NCI-H2107 (cell line): ENCODE data around the gene NAT9.

Experiments
- DNase-seq: peaks from one replicate; lab custom pipeline; 2025; lab: John Stamatoyannopoulos, UW

NAT9 gene, protein sequence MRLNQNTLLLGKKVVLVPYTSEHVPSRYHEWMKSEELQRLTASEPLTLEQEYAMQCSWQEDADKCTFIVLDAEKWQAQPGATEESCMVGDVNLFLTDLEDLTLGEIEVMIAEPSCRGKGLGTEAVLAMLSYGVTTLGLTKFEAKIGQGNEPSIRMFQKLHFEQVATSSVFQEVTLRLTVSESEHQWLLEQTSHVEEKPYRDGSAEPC

DNA sequence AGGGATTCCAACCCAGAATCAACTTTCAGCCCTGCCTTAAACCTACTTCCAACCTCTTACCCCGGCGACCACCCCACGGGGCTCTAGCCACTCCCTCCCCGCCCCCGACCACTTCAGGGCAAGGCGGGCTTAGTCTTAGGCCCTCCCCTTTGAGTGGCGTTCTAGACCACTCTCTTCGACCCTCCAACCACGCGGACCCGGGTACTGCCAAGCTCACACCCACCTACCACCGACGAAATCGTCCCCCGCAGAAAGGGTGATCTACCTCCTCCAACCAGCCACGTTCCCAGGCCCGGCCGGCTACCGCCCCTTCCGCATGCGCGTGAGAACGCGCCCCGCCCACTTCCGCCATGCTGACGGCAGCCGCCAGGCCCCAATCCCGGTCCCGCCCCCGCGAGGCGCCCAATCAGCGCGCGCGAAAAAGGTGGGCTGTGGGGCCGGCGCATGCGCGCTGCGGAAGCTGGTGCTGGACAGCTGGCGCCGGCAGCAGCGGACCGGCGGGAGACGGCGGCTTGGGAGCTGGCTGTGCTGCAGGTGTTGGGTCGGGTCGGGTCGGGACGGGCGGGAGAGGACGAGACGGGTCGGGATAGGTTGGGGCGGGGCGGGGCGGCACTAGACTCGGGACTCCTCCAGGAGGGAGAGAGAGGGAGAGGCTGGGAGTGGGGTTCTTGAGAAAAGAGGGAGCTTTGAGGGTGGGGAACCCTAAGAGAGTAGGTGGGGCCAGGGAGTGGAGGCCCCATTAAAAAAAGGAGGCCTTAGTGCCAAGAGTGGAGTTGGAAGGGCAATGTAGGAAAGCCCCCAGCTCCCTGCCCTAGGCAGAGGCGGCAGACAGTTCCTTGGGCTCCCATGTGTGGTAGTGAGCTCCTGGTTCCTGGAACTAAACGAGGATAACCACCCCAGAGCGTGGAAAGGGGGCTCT, at the start of gene NAT9:
TSS of gene NAT9 (minus strand) at position 302 of the 919 bp plus-strand sequence. CDS start 647 bp downstream, outside the sequence.
- peak; percentile 92 for DNase-seq

DNA sequence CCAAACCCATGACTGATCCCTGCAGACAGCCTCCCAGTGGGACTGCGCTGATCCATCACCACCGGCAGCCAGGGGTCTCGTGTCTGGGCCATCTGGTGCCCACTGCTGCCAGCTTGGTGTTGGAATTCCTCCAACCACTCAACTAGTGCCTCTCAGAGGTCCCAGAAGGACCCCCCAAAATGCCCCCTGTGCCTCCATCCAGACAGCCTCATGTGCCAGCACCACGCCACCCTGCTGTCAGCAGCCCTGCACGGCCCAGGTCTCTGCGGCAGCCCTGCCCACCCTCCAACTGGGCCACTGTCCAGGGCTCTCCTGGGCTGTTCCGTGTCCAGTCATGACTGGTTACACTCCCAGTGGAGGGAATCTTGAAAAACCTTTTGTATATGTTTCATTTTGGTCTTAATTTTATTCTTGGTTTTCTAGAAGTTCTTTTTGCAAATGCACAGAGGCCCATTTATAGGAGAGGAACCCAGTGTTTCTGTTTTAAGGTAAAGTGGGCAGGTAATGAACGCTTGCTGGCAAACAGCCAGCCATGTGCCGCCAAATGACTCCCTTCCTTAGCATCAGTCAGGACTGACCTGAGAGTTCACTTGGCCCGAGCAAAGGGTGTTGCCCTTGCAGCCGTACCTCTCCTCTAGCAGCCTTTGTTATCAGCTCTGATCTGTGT, 48.9 kb upstream of the NAT9 start:
- no peak for DNase-seq

DNA sequence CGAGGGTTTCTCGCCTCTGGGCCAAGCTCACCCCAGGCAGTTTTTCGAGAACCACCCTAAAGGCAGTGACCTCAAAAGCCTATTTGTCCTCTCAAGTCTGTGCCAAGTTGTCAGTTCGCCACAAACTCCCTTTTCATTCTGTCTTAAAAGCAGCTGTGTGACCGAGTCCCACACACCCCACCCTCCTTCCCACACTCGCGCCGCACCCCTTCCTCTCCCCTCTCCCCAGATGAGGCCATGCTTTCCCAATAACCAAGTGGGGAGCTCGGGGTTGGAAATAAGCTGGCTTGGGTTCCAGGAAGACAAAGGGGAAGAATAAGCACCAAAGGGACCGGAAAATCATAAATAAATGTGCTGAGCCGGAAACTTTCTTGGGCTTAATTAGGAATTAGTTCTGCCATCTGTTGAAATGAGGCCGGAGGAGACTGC, 46.8 kb upstream of the NAT9 start:
- no peak for DNase-seq

DNA sequence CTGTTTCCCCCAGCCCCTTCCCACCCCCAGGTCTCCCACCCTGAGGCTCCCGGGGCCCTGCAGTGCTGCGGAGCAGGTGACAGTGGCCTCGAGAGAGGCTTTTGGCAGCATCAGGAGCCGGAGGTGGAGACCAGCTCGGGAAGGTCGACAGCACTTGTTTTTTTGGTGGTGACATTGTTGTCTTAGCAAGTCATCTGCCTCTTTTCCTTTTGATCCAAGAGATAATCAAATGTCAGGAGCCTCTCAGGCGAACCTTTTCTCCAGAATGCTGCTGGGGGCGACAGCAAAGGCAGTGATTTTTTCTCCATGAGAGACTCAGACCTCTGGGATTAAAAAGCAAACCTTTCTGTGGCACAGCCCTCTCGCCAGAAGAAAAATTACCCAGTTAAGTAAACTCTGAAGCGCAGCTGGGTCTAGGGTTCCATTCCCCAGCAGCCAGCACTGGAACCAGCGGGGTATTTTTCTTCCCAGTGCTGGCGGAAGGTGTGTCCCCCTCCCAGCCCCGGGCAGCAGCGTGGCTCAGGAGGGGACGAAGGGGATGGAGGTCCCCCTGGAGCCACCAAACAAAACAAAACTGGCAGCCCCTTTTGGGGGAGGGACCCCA, 46.3 kb upstream of the NAT9 start:
- no peak for DNase-seq

DNA sequence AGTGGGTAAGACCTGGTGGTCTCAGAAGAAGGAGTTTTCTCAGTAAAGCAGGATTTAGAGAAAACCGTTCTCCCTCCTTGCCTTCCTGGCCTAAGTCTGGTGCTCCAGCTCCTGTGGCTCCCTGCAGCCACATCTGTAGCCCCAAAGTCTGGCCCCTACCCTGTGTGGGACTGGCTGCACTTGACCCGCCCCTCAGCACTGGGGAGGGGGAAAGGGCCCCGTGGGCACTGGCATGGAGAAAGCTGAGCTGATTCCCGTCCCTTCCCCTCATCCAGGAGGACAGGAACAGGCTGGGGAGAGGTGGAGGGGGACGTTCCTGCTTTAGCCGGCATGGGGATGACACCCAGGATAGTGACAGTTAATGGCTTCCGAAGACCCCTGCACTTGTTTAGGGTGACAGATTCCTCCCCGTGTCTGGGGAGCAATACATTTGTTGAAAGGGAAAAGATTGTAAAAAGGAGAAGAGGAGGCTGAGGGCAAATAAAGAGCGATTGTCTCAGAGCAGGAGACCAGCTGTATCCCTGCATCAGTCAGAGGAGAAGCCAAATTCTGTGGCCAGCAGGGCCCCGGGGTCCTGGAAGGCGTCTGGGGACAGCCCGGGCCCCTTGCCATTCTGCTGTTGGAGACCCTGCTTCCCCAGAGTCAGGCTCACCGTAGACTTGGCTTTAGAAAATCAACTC, 45.6 kb upstream of the NAT9 start:
- no peak for DNase-seq

DNA sequence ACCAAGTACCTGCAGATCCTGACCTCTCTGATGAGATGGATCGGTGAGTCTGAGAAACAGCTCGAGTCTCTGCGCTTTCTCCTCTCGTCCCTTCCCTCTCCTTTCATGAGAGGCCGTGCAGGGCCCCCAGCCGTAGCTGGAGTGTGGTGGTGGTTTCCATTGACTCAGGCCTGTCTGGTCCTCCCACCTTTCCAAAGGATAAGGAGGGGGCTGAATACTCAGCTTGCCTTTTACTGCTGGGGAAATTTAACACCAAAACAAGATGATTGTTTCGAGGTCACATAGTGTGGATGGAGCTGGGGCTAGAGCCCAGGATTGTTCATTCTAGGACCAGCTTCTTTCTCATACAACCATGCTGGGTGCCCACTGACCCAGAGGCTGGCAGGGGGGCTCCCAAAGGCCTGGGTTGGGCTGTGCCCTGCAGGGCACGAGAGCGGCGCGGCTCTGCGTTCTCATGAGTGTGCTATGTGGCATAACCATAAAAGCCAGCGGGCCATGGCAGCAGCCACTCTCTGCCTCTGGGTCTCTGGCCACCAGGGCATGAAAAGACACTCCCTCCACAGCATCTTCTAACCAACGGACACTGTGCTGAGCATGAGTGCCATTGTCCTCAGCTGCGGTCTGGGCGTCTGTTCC, 43.8 kb upstream of the NAT9 start:
- no peak for DNase-seq

DNA sequence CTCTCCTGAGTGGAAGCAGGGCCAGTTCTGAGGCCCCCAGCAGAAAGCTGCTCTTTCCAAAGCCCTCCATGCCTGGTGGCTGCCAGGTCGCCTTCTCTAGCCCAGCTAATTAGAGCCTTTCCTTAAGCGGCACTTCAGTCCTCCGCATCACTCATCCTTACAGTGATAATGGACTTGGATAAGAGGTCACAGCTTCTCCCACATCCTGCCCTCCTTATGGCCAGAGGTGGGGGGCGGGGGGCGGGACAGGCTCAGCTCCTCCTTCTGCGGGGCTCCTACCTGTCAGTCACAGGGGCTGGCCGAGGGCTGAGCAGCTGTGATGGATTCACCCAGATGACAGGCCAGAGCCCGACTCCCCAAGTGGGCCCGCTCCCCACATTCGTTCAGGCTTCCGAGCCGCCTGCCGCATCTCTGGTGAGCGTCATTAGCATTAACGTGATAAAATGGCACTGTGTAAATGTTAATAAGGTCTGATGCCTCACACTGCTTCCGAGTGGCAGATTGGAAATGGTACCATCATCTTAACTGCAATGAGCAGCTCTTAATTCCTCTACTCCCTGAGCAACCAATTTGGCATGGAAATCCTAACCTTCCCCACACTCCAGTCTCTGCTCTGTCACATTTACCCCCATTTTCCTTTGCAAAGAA, 42.3 kb upstream of the NAT9 start:
- DNase-seq: no peak

DNA sequence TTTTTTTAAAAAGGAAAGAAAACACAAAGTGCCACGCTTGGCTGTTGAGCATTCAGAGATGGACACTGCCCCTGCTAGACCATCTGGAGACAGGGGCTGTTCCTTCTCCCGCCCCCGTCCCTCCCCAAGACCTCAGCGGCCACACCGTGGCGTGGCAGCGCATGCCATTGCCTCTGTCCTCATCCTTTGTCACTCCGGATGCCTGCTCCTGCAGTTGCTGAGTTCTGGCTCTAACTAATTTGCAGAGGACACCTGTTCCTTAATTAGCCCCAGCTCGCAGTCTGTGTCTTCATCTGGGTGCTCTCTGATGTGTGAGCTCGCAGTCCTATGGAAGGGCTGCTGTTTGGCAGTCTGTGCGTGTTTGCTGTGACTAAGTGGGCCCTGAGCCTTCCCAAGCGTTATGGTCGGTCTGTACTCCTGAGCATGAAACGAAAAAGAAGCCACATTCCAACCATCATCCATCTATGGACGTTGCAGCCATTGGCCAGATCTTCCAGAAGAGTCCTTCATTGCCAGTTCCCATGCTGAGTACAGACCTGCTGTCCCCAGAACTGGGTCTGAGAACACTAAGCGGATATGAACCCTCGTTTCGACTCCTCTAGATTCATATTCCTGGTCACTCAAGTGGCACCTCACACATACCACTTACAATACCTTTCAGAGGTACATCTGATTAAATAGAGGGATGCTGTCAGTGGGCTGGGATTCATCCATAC, 40.9 kb upstream of the NAT9 start:
- no peak for DNase-seq

DNA sequence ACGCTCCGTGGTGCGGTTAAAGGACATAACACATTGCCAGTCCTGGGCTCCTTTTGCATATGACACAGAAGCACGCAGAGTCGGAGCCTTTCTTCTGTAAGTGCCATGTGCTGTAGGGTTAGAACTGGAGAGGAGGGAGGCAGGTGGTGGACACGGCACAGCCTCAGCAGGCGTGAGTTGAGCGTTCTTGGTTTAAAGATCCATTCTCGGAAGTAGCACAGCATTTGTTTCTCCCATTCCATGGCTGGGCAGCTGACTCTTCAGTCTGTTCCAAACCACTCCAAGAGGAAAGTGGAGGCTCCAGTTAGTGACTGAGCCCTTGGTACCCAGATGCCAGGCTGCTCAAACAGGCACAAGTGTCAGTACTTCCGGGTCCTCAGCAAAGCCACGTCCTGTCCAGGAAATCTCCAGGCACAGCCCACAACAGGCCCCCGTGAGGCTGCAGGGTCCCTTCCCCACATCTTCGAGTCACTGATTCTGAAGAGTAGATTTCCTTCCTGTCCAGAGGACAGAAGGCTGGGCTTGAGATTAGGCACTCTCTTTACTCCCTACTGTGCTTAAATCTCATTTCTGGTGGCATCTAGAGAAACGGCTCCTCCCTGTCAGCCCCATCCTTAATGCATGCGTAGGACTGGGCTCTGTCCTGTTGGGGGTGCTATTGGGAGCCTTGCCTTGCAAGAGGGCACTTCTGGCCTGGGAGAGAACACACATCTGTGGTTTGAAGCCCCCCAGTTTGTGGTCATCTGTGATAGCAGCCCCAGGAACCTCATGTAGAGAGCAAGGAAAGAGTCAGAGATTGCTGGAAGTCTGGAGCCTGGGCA, 39.6 kb upstream of the NAT9 start:
- no peak for DNase-seq

DNA sequence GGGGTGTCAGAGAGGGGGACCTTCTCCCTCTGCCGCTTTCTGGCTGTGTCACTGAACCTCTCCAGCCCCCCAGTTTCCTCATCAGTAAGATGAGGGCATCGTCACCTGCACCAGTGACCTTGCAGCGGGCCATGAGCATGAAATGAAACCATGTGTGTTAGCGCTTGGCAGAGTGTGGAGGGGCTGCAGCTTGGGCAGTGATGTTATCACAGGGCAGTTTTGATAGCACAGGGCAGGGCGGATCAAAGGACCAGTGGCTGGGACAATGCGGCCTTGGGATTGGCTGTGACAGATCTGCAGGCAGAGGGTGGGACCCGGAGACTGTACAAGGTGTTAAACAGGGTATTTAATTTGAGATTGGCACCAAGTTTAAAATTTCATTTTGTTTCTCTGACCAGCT, 38.9 kb upstream of the NAT9 start:
- DNase-seq: no peak

DNA sequence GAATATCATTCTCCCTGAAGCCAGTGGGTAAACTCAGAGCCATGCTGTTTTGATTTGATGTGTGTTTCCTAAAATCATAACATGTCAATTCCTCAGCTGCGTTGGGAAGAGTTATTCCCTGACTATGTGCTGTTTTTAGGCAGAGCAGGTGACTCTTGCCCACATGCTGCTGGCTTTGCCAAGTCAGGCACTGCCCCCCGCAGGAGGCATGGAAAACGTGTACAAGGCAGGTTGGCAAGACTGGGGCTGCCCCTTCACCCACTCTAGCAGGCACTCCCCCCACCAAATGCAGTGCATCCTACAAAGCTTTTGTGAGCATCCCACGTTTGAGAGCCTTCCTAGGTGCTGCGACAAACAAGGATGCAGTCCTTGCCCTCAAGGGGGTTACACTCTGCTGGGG, 38.3 kb upstream of the NAT9 start:
- DNase-seq: no peak

DNA sequence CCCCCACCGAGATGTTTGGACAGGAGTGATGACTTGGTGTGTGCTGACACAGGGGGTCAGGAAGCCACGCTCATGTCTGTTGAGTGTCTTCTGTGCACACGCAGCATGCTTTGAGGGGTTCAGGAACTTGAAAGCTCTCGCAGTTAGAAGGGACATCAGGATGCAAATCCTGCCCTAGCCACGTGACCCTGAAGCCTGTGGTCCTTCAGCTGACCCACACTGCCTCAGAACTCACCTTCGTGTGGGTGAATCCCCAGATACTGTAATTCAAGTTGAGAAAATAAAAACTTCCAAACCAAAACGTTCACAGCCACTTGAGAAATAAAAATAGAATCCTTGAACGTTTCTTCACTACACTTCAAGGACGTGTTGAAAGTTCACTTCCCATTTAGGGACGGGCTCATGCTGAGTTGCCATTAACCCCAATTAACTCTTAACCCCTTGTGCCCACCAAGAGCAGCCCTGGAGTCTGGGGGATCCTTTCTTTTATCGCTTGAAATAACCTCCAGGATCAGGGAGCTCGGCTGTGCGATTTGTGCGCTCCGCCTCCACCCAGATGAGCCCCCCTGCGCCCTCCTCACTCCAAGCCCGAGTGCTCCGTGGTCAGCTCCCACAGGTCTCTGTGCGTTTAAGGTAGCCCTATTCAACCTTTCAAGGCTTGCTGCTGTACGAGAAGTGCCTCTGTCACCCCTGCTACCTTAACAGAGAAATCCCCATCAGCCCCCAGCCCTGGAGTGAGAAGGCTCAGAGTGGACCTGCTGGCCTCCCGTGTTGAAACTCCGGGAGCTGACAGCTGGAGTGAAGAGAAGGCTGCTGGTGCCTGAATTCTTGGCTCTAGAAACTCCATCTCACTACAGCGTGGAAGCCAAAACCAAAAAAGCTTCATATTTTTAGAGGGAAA, 36.2 kb upstream of the NAT9 start:
- DNase-seq: no peak

DNA sequence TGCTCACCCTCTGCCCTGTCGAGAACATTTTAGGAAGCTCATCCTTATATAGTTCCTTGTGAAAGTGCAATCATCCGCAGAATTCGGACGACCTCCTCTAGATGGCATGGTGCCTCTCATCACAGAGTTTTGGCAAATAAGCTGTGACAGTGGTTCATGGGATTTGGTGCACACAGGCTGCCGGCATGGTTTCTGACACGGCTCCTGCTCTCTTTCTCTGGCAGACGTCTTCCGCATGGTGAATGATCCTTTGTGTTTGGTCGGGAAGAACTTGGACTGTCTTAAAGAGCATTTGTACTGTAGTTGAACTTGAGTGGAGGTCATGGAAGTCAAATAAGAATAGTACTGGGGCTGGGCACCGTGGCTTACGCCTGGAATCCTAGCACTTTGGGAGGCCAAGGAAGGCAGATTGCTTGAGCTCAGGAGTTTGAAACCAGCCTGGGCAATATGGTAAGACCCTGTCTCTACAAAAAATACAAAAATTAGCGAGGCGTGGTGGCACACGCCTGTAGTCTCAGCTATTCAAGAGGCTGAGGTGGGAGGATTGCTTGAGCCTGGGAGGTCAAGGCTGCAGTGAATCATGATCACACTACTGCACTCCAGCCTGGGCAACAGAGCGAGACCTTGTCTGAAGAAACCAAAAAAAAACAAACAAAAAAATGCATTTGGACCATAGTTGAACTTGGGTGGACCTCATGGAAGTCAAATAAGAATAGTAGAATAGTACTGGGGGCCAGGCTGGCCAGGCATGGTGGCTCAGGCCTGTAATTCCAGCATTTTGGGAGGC, 34.7 kb upstream of the NAT9 start:
- DNase-seq: no peak

DNA sequence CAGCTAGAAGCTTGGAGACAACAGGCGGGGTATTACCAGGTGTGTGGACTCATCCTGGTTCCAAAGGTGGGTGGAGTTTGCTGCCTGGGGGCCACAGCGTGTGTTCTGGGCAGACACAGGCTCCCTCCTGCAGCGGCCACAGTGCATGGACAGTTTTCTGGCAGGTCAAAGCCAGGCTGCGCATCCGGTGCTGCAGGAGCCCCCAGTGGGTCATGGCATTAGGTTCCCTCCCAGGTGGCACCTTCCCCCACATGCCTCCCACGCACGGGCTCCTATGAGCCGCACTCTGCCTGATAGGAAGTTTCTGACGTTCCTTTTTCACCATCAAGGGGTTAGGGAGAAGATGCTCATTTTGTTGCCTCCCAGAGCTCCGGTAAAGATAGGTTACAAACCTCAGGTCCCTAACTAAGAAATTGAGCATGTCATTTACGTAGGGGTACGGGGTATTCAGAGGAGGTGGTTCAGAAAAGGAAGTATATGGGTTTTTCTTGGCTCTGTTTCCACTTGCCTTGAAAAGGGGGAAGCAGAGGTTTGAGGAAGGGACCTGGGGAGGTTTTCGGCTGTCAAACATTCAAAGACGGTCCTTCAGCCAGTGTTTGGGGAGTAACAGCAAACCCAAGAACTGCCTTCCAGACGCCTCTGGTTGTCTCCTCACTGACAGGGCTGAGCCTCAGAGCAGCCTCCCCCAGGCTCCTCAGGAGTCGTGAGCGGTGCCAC, 32.7 kb upstream of the NAT9 start:
- no peak for DNase-seq

DNA sequence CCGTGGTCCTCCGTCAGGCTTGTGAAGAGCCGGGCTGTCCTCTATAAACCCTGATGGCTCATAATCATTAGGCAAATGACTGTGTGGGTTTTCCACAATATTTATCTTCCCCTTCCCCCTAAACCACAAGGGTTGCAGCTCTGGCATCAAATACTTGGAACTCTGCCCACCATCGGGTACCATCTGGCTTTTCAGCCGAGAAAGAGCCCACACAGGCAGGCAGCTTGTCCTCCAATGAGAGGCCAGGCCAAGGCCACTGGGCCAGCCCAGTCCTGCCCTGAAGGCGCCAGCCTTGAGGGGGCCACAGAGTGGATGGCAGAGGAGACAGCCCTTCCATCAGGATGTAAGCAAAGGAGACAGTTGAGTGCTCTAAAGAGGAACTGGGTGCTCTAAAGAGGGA, 31.8 kb upstream of the NAT9 start:
- peak; percentile 67 for DNase-seq

DNA sequence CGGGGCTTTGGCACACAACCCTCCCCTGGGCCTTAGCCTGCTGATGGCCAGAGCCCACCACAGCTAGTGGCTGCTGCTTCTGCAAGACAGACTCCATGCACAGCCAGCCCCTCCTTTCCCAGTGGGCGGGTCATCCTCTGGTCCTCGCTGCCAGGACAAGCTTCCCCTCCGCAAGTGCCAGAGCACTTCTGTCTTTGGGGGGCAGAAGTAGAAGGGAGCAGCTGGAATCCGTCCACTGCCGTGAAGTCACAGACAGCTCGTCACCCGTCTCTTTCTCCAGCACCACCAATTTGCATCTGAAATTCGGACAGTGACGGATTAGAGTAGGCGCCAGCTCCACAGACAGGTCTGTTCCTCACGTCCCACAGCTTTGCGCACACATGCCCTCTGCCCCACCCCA, 31.3 kb upstream of the NAT9 start:
- no peak for DNase-seq

DNA sequence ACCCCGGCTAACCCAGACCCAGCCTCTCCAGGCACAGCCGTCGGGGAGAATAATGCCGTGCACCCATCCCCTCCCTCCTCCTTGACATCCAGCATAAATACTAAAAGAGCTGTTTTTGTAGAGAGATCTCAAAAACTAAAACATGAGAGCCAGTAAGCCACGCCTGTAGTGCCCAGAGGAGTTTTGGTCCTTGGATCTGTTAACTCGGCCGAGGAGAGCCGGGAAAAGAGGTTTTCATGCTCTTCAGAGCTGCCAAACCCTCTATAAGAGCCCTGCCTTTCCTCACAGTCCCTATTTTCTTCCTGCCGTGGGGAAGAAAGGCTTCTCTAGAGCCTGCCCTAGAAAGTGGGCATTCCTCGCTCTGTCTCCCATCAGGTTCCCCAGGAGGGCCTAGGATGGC, 30.2 kb upstream of the NAT9 start:
- DNase-seq: no peak
